HG02981 (cell line): ENCODE data around the gene WBP2NL.
"Not testable (repeated sequence)": the region's sequence is repeated elsewhere in the genome, so short reads cannot be mapped to it uniquely, and the experiment has no call there.

ENCODE experiments used
- ATAC-seq: cut with Tn5 transposase; IDR thresholded peaks from one replicate; pipeline ENCODE4 v1.9.1; 2021; ENCODE audit warnings: mild to moderate bottlenecking, moderate library complexity; ENCODE audit not compliant: unreplicated experiment

The WBP2NL gene, protein sequence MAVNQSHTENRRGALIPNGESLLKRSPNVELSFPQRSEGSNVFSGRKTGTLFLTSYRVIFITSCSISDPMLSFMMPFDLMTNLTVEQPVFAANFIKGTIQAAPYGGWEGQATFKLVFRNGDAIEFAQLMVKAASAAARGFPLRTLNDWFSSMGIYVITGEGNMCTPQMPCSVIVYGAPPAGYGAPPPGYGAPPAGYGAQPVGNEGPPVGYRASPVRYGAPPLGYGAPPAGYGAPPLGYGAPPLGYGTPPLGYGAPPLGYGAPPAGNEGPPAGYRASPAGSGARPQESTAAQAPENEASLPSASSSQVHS

DNA sequence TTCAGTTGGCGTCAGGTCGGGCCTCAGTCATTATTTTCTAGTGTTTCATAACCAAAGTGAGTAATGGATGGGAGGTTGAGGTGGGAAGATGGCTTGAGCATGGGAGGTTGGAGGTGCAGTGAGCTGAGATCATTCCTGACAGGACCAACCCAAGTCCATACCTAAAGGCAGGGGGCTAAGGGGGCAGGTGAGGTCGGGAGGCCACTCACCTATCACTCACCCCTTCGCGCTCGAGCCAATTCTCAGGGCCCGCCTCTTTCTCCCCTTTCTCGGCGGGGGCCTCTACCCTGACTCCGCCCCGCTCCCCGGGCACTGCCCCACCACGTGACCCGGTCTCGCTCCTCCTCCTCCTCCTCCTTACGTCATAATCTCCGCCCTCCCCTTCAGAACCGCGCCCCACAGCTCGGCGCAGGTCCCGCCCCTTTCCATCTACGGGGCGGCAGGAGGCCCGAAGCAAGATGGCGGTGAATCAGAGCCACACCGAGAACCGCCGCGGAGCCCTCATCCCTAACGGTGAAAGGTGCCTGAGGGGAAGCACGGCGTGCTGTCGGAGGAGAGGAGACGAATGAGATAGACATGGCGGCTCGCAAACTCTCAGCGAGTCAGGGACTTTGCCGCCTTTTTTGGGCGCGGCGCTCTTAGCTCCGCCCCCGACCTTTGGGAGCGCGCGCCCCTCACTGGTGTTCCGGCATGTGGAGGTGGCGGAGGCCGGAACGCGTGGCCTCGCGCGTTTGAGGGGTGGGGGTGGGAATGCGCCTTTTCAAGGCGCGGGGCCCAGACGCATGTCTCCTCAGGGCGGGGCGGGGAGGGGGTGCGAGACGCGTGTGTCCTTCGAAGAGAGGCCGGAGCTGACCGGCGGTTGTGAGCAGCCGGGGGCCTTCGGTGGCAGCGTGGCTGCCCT, at the start of gene WBP2NL:
TSS of gene WBP2NL (plus strand) at position 428 of the 901 bp plus-strand sequence. CDS start at position 459, 31 bp downstream.
- peak; percentile 83 for ATAC-seq

DNA sequence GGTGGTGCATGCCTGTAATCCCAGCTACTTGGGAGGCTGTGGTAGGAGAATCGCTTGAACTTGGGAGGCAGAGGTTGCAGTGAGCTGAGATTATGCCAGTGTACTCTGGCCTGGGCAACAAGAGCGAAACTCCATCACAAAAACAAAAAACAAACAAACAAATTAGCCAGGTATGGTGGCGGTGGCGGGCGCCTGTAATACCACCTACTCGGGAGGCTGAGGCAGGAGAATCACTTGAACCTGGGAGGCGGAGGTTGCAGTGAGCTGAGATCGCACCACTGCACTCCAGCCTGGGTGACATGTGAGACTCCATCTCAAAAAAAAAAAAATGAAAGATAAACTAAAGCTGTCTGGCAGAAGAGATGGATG, 49.7 kb upstream of the WBP2NL start:
- not testable (repeated sequence) for ATAC-seq

DNA sequence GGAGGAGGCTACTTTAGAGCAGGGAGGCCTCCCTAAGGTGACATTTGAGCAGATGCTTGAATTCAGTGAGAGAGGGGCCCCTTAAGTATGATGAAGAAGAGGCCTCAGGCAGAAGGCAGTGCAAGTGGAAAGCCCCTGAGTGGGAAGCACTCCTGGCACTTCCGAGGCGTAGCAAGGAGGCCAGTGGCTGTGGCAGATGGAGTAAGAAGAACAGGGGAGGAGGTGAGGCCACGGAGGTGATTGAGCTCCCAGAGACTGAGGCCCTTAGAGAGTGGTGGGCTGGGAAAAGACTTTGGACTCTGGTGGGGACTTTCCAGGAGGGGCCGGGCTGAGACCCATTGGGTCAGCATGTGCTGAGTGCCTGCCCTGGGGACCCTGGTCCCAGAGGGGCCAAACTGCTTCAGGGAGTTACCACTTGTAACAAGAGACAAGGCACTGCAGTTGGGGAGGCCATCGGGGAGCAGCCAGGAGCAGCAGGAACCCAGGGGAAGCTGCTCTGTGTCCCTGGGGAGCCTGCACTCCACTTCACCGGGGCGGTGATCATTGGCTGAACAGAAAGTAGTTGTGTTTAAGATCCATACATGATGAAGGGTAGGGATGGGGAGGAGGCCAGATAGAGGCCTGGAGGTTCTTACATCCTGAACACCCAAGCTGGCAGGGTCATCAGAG, 49.2 kb upstream of the WBP2NL start:
- no peak for ATAC-seq

DNA sequence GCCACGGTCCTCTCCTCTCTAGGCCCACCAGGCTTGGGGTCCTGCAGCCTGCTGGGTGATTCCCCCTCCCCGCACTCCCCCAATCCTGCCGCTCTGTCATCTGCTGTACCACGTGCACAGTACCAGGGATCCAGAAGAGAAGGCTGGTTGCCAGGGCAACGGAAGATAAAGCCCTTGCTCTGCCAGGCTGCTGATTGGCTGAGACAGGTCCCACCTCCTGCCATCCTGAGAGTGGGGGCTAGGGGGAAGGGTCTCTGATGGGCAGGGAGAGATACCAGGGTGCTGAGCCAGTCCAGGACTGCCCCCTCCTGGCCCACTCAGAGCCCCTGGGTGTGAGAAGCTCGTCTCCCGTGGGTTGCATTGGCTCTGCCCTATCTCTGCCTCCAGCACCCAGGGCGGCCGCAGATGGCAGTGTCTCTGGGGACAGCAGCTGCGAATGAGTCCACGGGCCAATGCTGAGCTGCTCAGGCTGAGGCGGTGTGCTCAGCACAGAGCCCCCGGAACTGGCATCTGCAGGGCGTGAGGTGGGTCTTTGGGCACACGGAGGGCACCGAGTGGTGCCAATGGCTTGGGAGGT, 46.6 kb upstream of the WBP2NL start, which contains the start of gene SMIM45:
TSS of gene SMIM45 (plus strand) at position 253 of the 577 bp plus-strand sequence.
- ATAC-seq = no peak

DNA sequence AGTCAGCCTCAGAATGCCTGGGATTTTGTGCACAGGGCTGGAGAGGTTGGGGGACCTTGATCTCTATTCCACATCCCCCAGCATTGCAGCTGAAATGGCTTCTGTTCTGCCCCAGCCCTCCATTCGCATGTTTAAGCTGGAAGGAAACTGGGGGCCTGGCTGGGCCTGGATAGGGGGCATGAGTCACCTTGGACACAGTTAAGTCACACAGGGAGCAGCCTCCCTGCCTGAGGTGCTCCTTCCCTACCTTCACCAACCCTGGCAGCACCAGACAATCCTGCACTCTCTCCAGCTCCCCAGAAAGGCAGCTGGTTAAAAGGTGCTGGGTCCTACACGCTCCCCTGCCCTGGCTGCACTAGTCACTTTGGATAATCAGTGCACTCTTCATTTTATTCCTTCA, 45.9 kb upstream of the WBP2NL start:
- no peak for ATAC-seq

DNA sequence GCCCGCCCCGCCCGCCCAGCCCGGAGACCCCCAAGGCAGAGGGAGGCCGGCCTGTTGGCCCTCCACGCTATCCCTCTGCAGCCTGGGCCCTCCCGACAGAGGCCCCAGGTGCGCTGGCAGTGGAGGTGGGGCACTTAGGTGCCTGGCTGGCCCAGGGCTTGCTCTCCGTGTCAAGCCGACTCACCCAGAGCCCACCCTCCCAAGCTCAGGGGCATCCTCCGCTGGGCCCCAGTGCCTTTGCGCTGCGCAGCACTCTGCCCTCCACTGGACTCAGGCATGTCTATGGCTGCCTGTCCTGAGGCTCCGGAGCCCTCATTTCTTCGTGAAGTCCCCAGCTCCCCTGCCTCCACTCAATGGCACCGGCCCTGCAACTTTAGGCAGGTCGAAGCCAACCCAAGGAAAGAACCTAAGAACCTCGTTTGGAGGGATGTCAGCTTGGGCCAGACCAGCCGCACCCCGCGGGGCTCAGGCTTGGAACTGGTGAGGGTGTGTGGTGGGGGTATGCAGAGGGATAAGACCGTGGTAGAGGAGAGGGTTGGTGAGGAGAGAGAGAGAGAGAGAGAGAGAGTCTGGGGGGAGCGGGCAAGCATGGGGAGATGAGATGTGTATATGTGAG, 40.5 kb upstream of the WBP2NL start:
- peak; percentile 15 for ATAC-seq

DNA sequence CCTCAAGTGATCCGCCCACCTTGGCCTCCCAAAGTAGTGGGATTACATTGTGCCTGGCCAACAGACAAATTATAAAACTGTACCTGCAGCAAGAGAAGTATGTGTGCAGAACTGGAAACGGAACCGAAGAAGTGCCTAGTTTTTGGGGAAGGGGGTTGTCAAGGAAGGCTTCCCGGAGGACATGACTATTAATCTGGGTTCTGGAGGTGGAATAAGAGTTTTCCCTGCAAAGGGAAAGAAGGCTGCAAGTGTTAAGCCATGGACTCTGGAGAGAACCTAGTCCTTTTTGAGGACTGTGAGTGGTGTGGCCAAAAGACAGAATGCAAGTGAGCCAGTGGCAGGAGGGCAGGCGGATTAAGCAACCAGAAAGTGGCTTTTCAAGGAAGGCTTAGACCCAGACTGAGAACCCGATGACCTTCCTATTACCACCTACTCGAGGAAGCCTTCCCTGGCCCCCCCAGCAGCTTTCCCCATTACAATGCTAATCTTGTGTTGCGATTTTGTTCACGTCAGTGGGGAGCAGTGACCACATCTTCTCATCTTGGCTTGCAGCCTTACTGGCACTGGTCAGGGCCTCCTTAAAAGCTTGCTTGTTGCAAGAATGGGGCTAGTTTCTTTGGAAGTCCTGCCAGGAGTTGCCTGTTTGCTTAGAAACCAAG, 35.0 kb upstream of the WBP2NL start:
- no peak for ATAC-seq

DNA sequence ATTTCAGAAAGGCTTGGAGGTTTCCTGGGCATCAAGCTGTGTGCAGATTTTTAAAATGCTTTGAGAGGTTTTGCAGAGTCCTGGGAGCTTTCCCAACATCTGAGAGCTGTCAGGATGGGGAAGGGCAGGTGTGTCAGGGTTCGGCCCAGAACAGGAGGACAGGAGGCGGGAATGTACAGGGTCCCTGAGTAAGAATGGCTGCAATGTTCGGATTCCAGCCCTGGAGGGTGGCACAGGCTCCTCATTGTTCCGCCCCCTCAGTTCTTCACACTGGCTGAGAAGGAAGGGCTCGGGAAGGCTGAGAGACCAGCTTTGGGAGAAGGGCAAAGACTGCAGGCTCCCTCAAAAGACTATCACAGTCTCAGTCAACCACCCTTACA, 34.5 kb upstream of the WBP2NL start:
- ATAC-seq = no peak

DNA sequence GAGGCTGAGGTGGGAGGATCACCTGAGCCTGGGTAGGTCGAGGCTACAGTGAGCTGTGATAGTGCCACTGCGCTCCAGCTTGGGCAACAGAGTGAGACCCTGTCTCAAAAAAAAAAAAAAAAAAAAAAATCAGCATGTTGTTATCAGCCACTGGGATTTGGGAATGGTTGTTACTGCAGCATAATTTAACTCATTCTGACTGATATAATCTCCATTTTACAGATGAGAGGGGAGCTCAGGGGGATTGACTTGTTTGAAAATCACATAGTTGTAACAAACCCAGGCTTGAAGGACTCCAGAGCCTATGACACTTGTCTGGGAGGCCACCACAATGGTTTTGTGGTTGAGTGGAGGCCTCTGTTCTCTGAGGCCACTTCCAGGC, 32.4 kb upstream of the WBP2NL start:
- no peak for ATAC-seq

DNA sequence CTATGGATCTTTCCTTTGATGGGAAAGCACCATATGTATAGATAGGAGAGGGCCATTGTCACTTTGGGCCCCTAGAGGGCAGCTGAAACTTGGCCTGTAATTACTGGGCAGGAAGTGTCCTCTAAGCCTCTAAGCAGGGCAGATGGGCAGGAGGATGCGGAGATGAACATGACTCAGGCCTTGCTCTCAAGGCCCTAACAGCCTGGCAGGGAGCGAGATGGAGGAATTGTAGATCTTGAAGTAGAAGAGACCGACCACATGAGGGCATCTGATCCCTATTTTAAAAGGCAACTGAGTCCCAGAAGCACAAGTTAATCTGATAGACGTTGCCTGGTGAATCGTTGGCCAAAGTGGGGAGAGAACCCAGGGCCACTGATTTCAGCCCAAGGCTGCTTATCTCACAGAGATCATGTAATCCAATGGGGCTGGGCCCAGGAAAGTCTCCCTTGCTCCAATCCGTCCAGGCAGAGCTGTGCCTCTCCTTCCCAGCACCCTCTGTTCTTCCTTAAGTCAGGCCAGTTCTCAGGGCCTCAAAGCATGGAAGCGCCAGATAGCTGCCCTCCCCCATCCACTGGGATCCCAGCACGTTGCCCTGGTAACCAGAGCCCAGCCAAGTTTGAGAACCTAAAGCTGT, 31.9 kb upstream of the WBP2NL start:
- ATAC-seq = no peak

DNA sequence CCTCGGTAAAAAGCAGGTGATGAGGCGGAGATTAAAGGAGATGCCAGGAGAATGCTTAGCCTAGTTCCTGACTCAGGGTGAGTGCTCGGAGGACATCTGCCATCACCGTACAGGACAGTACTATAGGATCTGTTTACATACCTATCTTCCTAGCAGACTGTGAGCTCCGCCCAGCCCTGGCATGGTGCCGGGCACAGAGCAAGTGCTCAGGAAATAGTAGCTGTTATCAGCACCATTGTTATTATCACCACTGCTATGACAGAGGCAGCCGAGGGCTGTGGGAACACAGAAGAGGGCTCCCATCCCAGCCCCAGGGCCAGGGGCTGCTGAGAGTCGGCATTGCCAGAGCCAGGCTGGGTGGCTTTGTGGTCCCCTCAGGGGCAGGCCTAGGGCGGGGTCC, 30.0 kb upstream of the WBP2NL start:
- ATAC-seq = no peak

DNA sequence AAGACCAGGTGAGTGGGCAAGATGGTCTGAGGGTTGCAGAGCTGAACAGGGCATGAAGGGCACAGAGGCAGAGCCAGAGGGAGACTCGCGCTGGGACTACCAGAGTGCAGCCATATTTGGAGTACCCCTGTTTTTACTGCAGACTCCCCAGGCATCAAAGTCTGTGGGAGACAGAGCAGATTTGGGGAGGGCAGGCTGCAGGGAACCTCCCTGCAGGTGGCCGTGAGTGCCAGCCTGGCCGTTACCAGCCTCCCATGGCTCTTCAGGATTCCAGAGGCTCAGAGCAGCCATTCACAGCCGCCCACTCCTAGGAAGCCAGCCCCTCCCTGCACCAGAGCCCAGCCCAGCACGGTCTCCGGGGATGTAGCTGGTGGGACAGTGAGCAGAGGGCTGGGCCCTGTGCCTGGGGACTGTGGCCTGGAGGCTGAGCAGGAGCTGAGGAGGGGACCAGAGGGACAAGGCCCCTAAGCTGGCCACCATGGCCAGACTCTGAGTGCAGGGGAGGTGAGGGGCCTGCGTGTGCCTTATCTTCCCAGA, 29.4 kb upstream of the WBP2NL start, which contains the start of gene SEPTIN3:
TSS of gene SEPTIN3 (plus strand) at position 334 of the 537 bp plus-strand sequence. CDS start 2,050 bp downstream, outside the sequence.
- no peak for ATAC-seq

DNA sequence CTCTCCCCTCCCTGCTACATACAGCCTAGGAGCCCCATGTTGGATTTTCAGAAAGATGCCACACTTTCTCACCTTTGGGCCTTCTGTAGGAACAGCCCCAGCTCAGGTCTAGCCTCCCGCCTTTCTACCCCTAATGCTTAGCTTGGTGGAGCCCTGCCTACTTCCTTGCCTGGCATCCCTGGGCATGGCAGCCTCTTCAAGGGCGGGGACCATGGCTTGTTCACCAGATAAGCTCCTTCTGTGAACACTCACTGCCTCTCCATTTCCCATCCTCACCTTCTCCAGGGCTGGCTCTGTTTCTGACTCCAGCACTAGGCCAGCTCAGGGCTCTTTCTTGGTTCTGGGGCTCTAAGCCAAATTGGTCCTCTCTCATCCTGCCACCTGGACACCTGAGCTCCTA, 28.0 kb upstream of the WBP2NL start:
- no peak for ATAC-seq

DNA sequence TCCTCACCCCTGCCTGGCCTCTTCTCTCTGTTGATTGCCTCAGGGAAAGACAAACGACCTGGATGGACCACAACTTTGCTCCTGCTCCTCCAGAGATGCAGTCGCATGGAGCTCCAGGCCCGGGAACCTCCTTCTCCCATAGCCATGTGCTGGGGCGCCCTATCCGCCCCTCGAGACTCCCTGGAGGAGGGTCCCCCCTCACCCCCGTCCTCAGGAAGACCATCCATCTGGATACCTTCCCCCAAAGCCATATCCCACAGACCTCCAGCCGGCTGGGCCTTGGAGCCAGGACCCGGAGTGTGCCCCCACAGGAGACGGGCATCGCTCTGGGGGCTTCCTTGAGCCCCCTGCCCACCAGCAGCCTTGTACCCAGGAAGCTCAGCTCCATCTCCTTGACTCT, 27.2 kb upstream of the WBP2NL start:
- ATAC-seq = no peak

DNA sequence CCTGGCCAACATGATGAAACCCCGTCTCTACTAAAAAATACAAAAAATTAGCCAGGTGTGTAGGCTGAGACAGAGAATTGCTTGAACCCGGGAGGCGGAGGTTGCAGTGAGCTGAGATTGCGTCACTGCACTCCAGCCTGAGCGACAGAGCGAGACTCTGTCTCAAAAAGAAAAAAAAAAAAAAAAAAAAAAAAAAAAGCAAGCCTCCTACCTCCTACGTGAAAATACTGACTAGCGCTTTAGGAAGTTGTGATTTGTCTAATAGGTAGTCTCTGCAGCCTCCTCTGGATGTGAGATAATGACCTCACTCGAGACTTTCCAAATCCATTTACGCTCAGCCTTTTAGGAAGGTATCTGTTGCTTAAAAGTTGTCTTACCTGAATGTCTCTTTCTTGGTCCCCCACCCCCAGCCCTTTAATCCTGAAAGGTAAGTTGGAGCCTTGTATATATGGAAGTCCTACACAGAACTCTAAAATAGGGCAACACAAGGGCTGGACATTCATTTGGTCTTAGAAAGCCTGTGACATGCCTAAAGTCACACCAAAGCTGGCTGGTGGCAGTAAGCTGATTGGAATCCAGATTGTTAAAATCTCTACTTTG, 23.8 kb upstream of the WBP2NL start:
- no peak for ATAC-seq

DNA sequence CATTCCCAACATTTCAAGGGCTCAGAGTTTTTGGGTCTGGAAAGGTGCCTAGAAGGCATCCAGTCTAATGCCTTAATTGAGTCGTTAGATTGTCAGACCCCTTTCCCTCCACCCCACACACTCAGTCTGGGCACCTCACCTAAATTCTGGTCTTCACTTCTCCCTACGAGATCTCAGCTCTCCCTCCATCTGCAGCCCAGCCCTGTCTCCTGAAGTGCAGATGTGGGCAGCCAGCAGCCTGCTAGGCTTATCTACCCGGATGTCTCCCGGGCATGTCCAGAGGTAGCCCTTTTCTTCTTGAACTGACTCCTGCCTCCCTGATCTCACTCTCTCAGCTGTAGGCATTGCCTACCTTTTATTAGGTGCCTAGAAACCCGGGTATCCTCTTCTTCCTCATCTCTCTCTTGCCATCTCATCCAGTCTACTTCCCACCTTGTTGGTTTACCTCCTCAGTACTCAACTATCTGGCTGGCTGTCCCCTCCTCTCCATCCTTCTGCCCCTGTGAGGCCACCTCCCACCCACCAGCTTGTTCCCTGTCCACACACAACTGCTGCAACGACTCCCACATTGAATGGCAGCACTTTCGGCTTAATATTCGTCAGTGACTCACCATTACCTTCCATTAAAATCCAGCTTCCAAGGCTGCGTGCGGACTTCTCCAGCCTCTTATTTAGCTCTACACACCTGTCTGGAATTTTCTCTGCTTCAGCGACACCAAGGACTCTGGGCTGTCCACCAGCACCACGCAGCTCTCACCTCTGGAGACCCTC, 23.1 kb upstream of the WBP2NL start:
- no peak for ATAC-seq

DNA sequence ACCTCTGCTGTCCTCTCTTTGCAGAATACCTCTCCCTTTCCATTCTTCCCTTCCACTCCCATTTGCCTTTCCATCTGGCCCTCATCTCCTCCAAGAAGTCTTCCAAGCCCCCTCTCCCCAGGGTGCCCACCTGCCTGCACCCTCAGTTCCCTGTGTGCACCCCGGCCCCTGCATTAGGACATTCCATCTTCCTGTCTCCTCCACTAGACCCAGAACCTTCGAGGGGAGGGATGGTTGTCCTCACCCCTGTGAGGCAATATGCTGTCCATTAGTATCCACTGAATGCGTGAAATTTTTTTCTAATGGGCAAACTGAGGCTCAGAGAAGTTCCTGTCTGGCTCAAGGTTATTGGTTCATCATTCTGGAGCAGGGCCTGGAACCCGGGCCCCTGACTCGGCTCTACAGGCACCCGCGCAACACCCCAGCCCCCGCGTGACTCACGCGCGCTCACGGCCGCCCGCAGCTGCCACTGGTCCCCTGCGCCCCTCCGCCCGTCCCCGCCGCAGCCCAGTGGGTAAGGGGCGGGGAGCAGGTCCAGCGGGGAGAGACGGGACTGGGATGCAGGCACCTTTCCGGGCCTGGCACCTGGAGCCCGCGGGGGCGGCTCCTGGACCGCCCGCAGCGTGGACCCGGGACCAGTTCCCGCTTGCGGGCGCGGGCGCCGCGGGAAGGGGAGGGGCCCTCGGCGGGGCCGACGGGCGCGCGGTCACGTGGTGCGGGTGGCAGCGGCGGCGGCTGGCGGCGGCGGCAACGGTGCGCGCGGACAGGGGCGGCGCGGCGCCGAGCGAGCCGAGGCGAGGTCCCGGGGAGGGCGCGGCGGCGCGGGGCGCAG, 22.3 kb upstream of the WBP2NL start:
- no peak for ATAC-seq
